HG02763 (cell line): ENCODE measurements around the gene LRRC40.
"Not testable (repeated sequence)": the region's sequence is repeated elsewhere in the genome, so short reads cannot be mapped to it uniquely, and the experiment has no call there.

Experiments
- ATAC-seq: cut with Tn5 transposase; IDR thresholded peaks from one replicate; pipeline ENCODE4 v1.9.1; 2021; ENCODE audit warnings: mild to moderate bottlenecking, moderate library complexity; ENCODE audit not compliant: unreplicated experiment

LRRC40 gene

GRCh38 chr1:70205434-70206118, at the start of gene LRRC40:
LRRC40 (minus strand) TSS chr1:70205579; CDS start chr1:70205540, 39 bp downstream.
- peak; percentile 93 for ATAC-seq

- no peak for ATAC-seq
These were observed 43.4 kb upstream of the LRRC40 start for GRCh38 chr1:70248729-70249128.

- no peak for ATAC-seq
These were observed 42.4 kb upstream of the LRRC40 start for GRCh38 chr1:70247768-70248167.

GRCh38 chr1:70247122-70247521, 41.7 kb upstream of the LRRC40 start:
- no peak for ATAC-seq

GRCh38 chr1:70239940-70240339, 34.6 kb upstream of the LRRC40 start:
- ATAC-seq = no peak

GRCh38 chr1:70234733-70235132, 29.4 kb upstream of the LRRC40 start:
- no peak for ATAC-seq

- ATAC-seq = no peak
These were observed 26.1 kb upstream of the LRRC40 start for GRCh38 chr1:70231475-70231874.

- no peak for ATAC-seq
These were observed 23.3 kb upstream of the LRRC40 start for GRCh38 chr1:70228670-70229069.

- ATAC-seq = no peak
These were observed 22.1 kb upstream of the LRRC40 start for GRCh38 chr1:70227439-70227838.

GRCh38 chr1:70224954-70225353, 19.6 kb upstream of the LRRC40 start:
- no peak for ATAC-seq

- no peak for ATAC-seq
These were observed 17.4 kb upstream of the LRRC40 start for GRCh38 chr1:70222716-70223235.

- ATAC-seq = peak; percentile 96
These were observed 16.1 kb upstream of the LRRC40 start, which contains the start of gene SRSF11 for GRCh38 chr1:70221238-70222121. SRSF11 (plus strand) TSS chr1:70221380; CDS start chr1:70221637, 257 bp downstream.

- ATAC-seq = no peak
These were observed 15.3 kb upstream of the LRRC40 start for GRCh38 chr1:70220517-70221237.

- no peak for ATAC-seq
These were observed 14.6 kb upstream of the LRRC40 start for GRCh38 chr1:70220015-70220414.

GRCh38 chr1:70211541-70211940, 6.2 kb upstream of the LRRC40 start:
- ATAC-seq = no peak

- ATAC-seq = no peak
These were observed 5.4 kb upstream of the LRRC40 start for GRCh38 chr1:70210820-70211219.

- no peak for ATAC-seq
These were observed 2.9 kb upstream of the LRRC40 start for GRCh38 chr1:70208292-70208691.

- no peak for ATAC-seq
These were observed 2.1 kb upstream of the LRRC40 start for GRCh38 chr1:70207492-70207891.

GRCh38 chr1:70206833-70207232, 1.5 kb upstream of the LRRC40 start:
- ATAC-seq = not testable (repeated sequence)

- ATAC-seq = peak; percentile 35
These were observed 327 bp downstream of the LRRC40 start for GRCh38 chr1:70205071-70205433.

GRCh38 chr1:70204600-70204999, 779 bp downstream of the LRRC40 start:
- ATAC-seq = no peak
